Nephron (organoid): Measurements from ENCODE around the gene DPPA2.

Source experiments
- H3K27ac Mint-ChIP-seq, 3 experiments: 2 replicates each; pipeline ENCODE4 v1.8.0; 2020; ENCODE audit warnings: mixed read lengths in 3 of 3, mild to moderate bottlenecking in 2 of 3, moderate library complexity in 1 of 3
- H3K27me3 Mint-ChIP-seq: 2 replicates; pipeline ENCODE4 v1.8.0; 2021; ENCODE audit warnings: low read depth, mild to moderate bottlenecking, moderate library complexity, mixed read lengths
- H3K36me3 Mint-ChIP-seq: 2 replicates; pipeline ENCODE4 v1.8.0; 2020; ENCODE audit warnings: low read depth, mixed read lengths
- H3K4me1 Mint-ChIP-seq: 2 replicates; pipeline ENCODE4 v1.8.0; 2020; ENCODE audit warnings: mixed read lengths
- H3K4me3 Mint-ChIP-seq, 3 experiments: 2 replicates each; pipeline ENCODE4 v1.8.0; 2020; ENCODE audit warnings: mild to moderate bottlenecking in 3 of 3, mixed read lengths in 3 of 3, moderate library complexity in 2 of 3
- H3K9me3 Mint-ChIP-seq: 2 replicates; pipeline ENCODE4 v1.8.0; 2020; ENCODE audit warnings: mixed read lengths
- CTCF ChIP-seq, 3 experiments: fragments of 200-600 bp; sonication (generic); IDR thresholded peaks; one replicate each; pipeline ENCODE4 v1.5.0; 2021; ENCODE audit warnings: antibody characterized with exemption in 3 of 3; ENCODE audit not compliant: unreplicated experiment in 3 of 3

The DPPA2 gene

GRCh38 chr3:109334572-109334971 lies 18.3 kb upstream of the DPPA2 start:
- Mint-ChIP-seq H3K9me3 (no peaks in the 10 kb centered on the region), H3K27ac (peak overlapping the region; percentile 6 to 28 (median 7)), H3K27me3 (peaks cover 13% of the 10 kb centered on the region), H3K36me3 (no peaks in the 10 kb centered on the region), H3K4me3 (peak overlapping the region; percentile 47 to 72 (median 57)), H3K4me1 (peaks cover 14% of the 10 kb centered on the region)
- no peak for TF ChIP-seq CTCF (IDR thresholded peaks at IDR 0.05; ENCODE audit: unreplicated experiment in 3 of 3)

GRCh38 chr3:109331692-109332091 lies 15.4 kb upstream of the DPPA2 start:
- Mint-ChIP-seq H3K4me1 (peaks cover 7% of the 10 kb centered on the region), H3K9me3 (no peaks in the 10 kb centered on the region), H3K4me3 (no peak overlapping the region), H3K27me3 (peaks cover 7% of the 10 kb centered on the region), H3K36me3 (no peaks in the 10 kb centered on the region), H3K27ac (no peak overlapping the region)
- TF ChIP-seq CTCF (IDR thresholded peaks at IDR 0.05; ENCODE audit: unreplicated experiment in 3 of 3), result no peak

- Mint-ChIP-seq H3K4me1 (peaks cover 15% of the 10 kb centered on the region), H3K9me3 (no peaks in the 10 kb centered on the region), H3K27ac (no peak overlapping the region), H3K36me3 (no peaks in the 10 kb centered on the region), H3K4me3 (no peak overlapping the region), H3K27me3 (no peaks in the 10 kb centered on the region)
- TF ChIP-seq CTCF (IDR thresholded peaks at IDR 0.05; ENCODE audit: unreplicated experiment in 3 of 3), result no peak
Measured at GRCh38 chr3:109330405-109330804, 14.1 kb upstream of the DPPA2 start.

GRCh38 chr3:109328202-109328601 lies 11.9 kb upstream of the DPPA2 start:
- H3K36me3 Mint-ChIP-seq, result no peaks in the 10 kb centered on the region
- H3K27ac Mint-ChIP-seq, result no peak overlapping the region
- TF ChIP-seq CTCF (IDR thresholded peaks at IDR 0.05; ENCODE audit: unreplicated experiment in 3 of 3), result no peak
- peaks cover 8% of the 10 kb centered on the region for H3K4me1 Mint-ChIP-seq
- H3K4me3 Mint-ChIP-seq, result no peak overlapping the region
- H3K27me3 Mint-ChIP-seq, result no peaks in the 10 kb centered on the region
- H3K9me3 Mint-ChIP-seq, result no peaks in the 10 kb centered on the region

- Mint-ChIP-seq H3K27me3 (no peaks in the 10 kb centered on the region), H3K27ac (peak overlapping the region in 1 of 3 experiments; percentile 35), H3K36me3 (no peaks in the 10 kb centered on the region), H3K4me3 (no peak overlapping the region), H3K4me1 (peaks cover 8% of the 10 kb centered on the region), H3K9me3 (no peaks in the 10 kb centered on the region)
- no peak for TF ChIP-seq CTCF (IDR thresholded peaks at IDR 0.05; ENCODE audit: unreplicated experiment in 3 of 3)
Measured at GRCh38 chr3:109325657-109326056, 9.3 kb upstream of the DPPA2 start.

GRCh38 chr3:109325109-109325508 lies 8.8 kb upstream of the DPPA2 start:
- Mint-ChIP-seq H3K9me3 (no peaks in the 10 kb centered on the region), H3K4me3 (no peak overlapping the region), H3K27ac (no peak overlapping the region), H3K27me3 (no peaks in the 10 kb centered on the region), H3K4me1 (peaks cover 8% of the 10 kb centered on the region), H3K36me3 (no peaks in the 10 kb centered on the region)
- TF ChIP-seq CTCF (IDR thresholded peaks at IDR 0.05; ENCODE audit: unreplicated experiment in 3 of 3), result no peak
